Mesendoderm (in vitro differentiated cells): ENCODE data around the gene GTSF1L.

Source experiments
- DNase-seq: peaks from one replicate; pipeline ENCODE4 v3.0.0; 2013
- H2AK5ac ChIP-seq: 2 replicates; pipeline ENCODE4 v1.6.1; 2013; ENCODE audit warnings: low read length, inconsistent platforms
- H2BK120ac ChIP-seq: 2 replicates; pipeline ENCODE4 v1.6.1; 2013; ENCODE audit warnings: low read depth, mild to moderate bottlenecking, low read length, moderate library complexity, mixed read lengths
- H2BK15ac ChIP-seq: replicated peaks from 2 replicates; pipeline ENCODE4 v1.6.1; 2013; ENCODE audit warnings: low read depth, mild to moderate bottlenecking, moderate library complexity
- H2BK5ac ChIP-seq: 2 replicates; pipeline ENCODE4 v1.6.1; 2013; ENCODE audit warnings: low read length, inconsistent platforms
- H3K18ac ChIP-seq: 2 replicates; pipeline ENCODE4 v1.6.1; 2013; ENCODE audit warnings: mild to moderate bottlenecking, low read length, mixed read lengths
- H3K23ac ChIP-seq: one replicate; pipeline ENCODE4 v1.6.1; 2013; ENCODE audit warnings: low read length
- H3K27ac ChIP-seq: 2 replicates; pipeline ENCODE4 v1.5.1; 2013; ENCODE audit warnings: low read depth, mild to moderate bottlenecking, inconsistent platforms, low read length, moderate library complexity
- H3K27me3 ChIP-seq: 2 replicates; pipeline ENCODE4 v1.6.1; 2013; ENCODE audit warnings: low read length, control low read depth, mild to moderate bottlenecking, inconsistent platforms; ENCODE audit not compliant: insufficient read depth, poor library complexity
- H3K36me3 ChIP-seq: 2 replicates; pipeline ENCODE4 v1.6.1; 2013; ENCODE audit warnings: low read length, inconsistent platforms; ENCODE audit not compliant: control insufficient read depth, insufficient read depth
- H3K4ac ChIP-seq: one replicate; pipeline ENCODE4 v1.6.1; 2013; ENCODE audit warnings: low read depth, mild to moderate bottlenecking, low read length, moderate library complexity
- H3K4me1 ChIP-seq: 2 replicates; pipeline ENCODE4 v1.6.1; 2013; ENCODE audit warnings: low read depth, low read length, inconsistent platforms; ENCODE audit not compliant: control insufficient read depth
- H3K4me2 ChIP-seq: 2 replicates; pipeline ENCODE4 v1.6.1; 2013; ENCODE audit warnings: low read length
- H3K4me3 ChIP-seq: 2 replicates; pipeline ENCODE4 v1.5.1; 2013; ENCODE audit warnings: mild to moderate bottlenecking, low read length
- H3K56ac ChIP-seq: one replicate; pipeline ENCODE4 v1.6.1; 2013; ENCODE audit warnings: low read length
- H3K79me1 ChIP-seq: 2 replicates; pipeline ENCODE4 v1.6.1; 2013; ENCODE audit warnings: low read length, inconsistent platforms
- H3K79me2 ChIP-seq: 2 replicates; pipeline ENCODE4 v1.6.1; 2013; ENCODE audit warnings: mild to moderate bottlenecking, low read length; ENCODE audit not compliant: control insufficient read depth, insufficient read depth
- H3K9ac ChIP-seq: 2 replicates; pipeline ENCODE4 v1.6.1; 2013; ENCODE audit warnings: low read length, inconsistent platforms
- H4K5ac ChIP-seq: one replicate; pipeline ENCODE4 v1.6.1; 2013; ENCODE audit warnings: low read length
- H4K8ac ChIP-seq: one replicate; pipeline ENCODE4 v1.6.1; 2013; ENCODE audit warnings: low read depth, mild to moderate bottlenecking, control low read depth, low read length, moderate library complexity
- WGBS: extraction: QIAGEN DNeasy Blood & Tissue Kit; methylation state at CpG from one replicate; pipeline ENCODE4 v1.1.7; 2013; ENCODE audit warnings: low lambda C conversion rate, missing lambda C conversion rate; ENCODE audit not compliant: insufficient coverage; ENCODE audit errors: extremely low coverage; 5-methylcytosine and 5-hydroxymethylcytosine counted together

Gene GTSF1L

DNA sequence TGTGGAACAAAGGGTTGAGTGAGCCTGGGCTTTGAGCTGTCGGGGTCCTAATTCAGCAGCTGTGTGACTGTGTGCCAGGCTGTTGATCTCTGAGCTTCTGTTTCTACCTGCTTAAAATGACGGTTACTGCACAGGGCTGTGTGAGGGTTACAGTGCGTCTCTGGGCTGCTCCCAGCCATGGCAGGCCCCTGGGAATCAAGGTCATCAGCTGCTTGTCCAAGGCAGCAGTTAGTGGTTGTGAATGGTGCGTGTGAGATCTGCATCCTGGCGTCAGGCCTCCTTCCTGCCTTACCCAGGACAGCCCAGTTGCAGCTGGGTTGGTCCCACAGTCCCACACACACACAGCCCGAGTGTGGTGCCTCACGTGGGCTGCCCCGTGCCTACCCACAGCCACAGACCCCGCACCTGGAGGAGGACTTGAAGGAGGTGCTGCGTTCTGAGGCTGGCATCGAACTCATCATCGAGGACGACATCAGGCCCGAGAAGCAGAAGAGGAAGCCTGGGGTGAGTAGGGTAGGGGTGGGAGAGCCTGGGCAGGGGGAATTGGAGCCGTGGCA is 15.6 kb downstream of the GTSF1L start:
- no peak overlapping the region for H4K5ac ChIP-seq
- no peak overlapping the region for H2BK15ac ChIP-seq
- H3K4me1 ChIP-seq: no peaks in the 10 kb centered on the region
- H3K23ac ChIP-seq: no peak overlapping the region
- H2AK5ac ChIP-seq: no peak overlapping the region
- no peak overlapping the region for H2BK5ac ChIP-seq
- DNase-seq: no peak
- H3K79me1 ChIP-seq: no peaks in the 10 kb centered on the region
- no peak overlapping the region for H3K4me3 ChIP-seq
- H3K27ac ChIP-seq: no peak overlapping the region
- H2BK120ac ChIP-seq: no peak overlapping the region
- no CpG with 5 or more reads among the region's 15 CpGs for WGBS
- H3K4ac ChIP-seq: no peak overlapping the region
- no peak overlapping the region for H3K9ac ChIP-seq
- no peak overlapping the region for H3K18ac ChIP-seq
- H3K79me2 ChIP-seq: no peaks in the 10 kb centered on the region
- H3K36me3 ChIP-seq: peaks cover 35% of the 10 kb centered on the region
- H3K27me3 ChIP-seq: no peaks in the 10 kb centered on the region
- H3K56ac ChIP-seq: no peak overlapping the region
- H3K4me2 ChIP-seq: no peak overlapping the region
- H4K8ac ChIP-seq: no peak overlapping the region

DNA sequence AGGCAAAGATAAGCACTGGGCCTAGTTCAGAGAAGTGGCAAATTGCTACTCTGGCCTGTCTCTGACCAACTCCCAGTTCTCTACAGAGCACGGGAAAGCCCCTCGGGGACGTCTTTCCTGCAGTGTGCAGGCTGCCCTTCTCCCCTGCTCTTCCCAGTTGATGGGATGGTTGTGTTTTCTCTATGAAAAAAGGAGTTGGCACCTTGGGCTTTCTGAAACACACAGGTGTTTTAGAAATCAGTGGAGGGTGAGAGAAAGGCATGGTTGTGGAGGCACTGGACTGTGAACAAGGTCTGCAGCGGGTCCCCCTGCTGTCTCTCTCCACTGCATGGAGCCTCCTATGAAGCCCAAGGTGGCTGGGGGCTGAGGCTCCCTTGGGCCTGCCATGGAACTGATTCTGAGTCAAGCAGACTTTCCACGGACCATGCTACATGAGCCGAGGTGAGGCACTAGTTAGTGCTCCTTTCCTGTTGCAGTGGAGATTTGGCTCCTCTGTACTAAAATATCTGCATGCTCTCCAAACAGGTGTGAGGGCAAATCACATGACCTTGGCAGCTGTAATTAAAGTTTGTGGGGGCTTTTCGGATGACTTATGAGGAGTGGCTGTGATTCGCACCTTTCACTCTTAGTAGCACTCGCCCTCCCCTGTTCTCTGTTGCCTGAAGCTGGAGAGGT is 16.3 kb downstream of the GTSF1L start:
- Histone ChIP-seq H3K4ac (no peak overlapping the region), H3K23ac (no peak overlapping the region), H3K56ac (no peak overlapping the region), H4K8ac (no peak overlapping the region), H3K79me2 (no peaks in the 10 kb centered on the region), H2BK5ac (no peak overlapping the region), H2BK15ac (no peak overlapping the region), H3K4me1 (no peaks in the 10 kb centered on the region), H3K27me3 (no peaks in the 10 kb centered on the region), H3K9ac (no peak overlapping the region), H3K18ac (no peak overlapping the region), H2AK5ac (no peak overlapping the region), H3K4me3 (no peak overlapping the region), H3K27ac (no peak overlapping the region), H4K5ac (no peak overlapping the region), H3K4me2 (no peak overlapping the region), H3K36me3 (peaks cover 32% of the 10 kb centered on the region), H2BK120ac (no peak overlapping the region), H3K79me1 (no peaks in the 10 kb centered on the region)
- no peak for DNase-seq
- no CpG with 5 or more reads among the region's 9 CpGs for WGBS

DNA sequence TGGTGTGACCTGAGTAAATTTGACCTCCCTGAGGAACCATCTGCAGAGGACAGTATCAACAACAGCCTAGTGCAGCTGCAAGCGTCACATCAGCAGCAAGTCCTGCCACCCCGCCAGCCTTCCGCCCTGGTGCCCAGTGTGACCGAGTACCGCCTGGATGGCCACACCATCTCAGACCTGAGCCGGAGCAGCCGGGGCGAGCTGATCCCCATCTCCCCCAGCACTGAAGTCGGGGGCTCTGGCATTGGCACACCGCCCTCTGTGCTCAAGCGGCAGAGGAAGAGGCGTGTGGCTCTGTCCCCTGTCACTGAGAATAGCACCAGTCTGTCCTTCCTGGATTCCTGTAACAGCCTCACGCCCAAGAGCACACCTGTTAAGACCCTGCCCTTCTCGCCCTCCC is 24.3 kb downstream of the GTSF1L start:
- peaks cover 28% of the 10 kb centered on the region for H3K36me3 ChIP-seq
- no peak overlapping the region for H3K23ac ChIP-seq

DNA sequence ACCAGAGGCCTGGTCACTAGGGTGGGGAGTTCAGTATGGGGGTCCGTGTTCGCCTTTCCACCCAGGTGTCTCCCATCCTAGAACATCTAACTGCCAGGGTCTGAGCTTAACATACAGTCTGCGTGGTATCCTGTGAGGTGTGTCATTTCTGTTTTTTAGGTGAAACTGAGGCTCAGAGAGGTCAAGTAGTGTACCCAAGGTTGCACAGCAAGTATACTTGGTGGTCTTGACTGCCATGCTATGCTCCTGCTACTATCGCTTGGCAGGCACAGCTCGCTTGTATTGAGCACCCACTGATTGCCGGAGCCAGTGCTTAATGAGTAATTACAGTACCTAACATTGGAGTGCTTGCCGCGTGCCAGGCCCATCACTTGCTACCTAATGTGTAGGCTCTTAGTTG is 26.2 kb downstream of the GTSF1L start:
- no peak overlapping the region for H2AK5ac ChIP-seq
- no peak overlapping the region for H3K4me2 ChIP-seq
- WGBS: no CpG with 5 or more reads among the region's 8 CpGs
- H3K79me1 ChIP-seq: peaks cover 2% of the 10 kb centered on the region
- H2BK120ac ChIP-seq: no peak overlapping the region
- no peak overlapping the region for H3K9ac ChIP-seq
- H3K23ac ChIP-seq: no peak overlapping the region
- no peak for DNase-seq
- H3K4me3 ChIP-seq: no peak overlapping the region
- H3K56ac ChIP-seq: no peak overlapping the region
- no peak overlapping the region for H4K5ac ChIP-seq
- H3K79me2 ChIP-seq: no peaks in the 10 kb centered on the region
- no peak overlapping the region for H3K18ac ChIP-seq
- no peak overlapping the region for H2BK5ac ChIP-seq
- no peak overlapping the region for H3K27ac ChIP-seq
- H2BK15ac ChIP-seq: no peak overlapping the region
- H3K27me3 ChIP-seq: no peaks in the 10 kb centered on the region
- H3K36me3 ChIP-seq: peaks cover 25% of the 10 kb centered on the region
- no peak overlapping the region for H3K4ac ChIP-seq
- no peak overlapping the region for H4K8ac ChIP-seq
- no peaks in the 10 kb centered on the region for H3K4me1 ChIP-seq

More for the DNA sequence above, 24.3 kb downstream of the GTSF1L start:
- H3K4me1 ChIP-seq: no peaks in the 10 kb centered on the region
- WGBS: no CpG with 5 or more reads among the region's 14 CpGs
- H3K79me1 ChIP-seq: peaks cover 2% of the 10 kb centered on the region
- no peak overlapping the region for H4K8ac ChIP-seq
- H3K56ac ChIP-seq: no peak overlapping the region
- no peak overlapping the region for H3K4me2 ChIP-seq
- H2AK5ac ChIP-seq: no peak overlapping the region
- no peak for DNase-seq
- no peak overlapping the region for H2BK5ac ChIP-seq
- no peaks in the 10 kb centered on the region for H3K79me2 ChIP-seq
- H3K27ac ChIP-seq: no peak overlapping the region
- no peak overlapping the region for H2BK120ac ChIP-seq
- H3K27me3 ChIP-seq: no peaks in the 10 kb centered on the region
- H3K9ac ChIP-seq: no peak overlapping the region
- H3K18ac ChIP-seq: no peak overlapping the region
- no peak overlapping the region for H4K5ac ChIP-seq
- H3K4ac ChIP-seq: no peak overlapping the region
- H2BK15ac ChIP-seq: no peak overlapping the region
- H3K4me3 ChIP-seq: no peak overlapping the region

- no peak overlapping the region for H3K56ac ChIP-seq
- H3K4me2 ChIP-seq: no peak overlapping the region
- H3K23ac ChIP-seq: no peak overlapping the region
- H3K4me1 ChIP-seq: no peaks in the 10 kb centered on the region
- H3K9ac ChIP-seq: no peak overlapping the region
- H2BK120ac ChIP-seq: no peak overlapping the region
- H3K4me3 ChIP-seq: no peak overlapping the region
- no peak overlapping the region for H2BK15ac ChIP-seq
- no peak overlapping the region for H3K4ac ChIP-seq
- H2AK5ac ChIP-seq: no peak overlapping the region
- no peaks in the 10 kb centered on the region for H3K79me2 ChIP-seq
- H3K79me1 ChIP-seq: peaks cover 2% of the 10 kb centered on the region
- no peak for DNase-seq
- H3K27ac ChIP-seq: no peak overlapping the region
- peaks cover 23% of the 10 kb centered on the region for H3K36me3 ChIP-seq
- no peaks in the 10 kb centered on the region for H3K27me3 ChIP-seq
- H2BK5ac ChIP-seq: no peak overlapping the region
- H4K5ac ChIP-seq: no peak overlapping the region
- no CpG with 5 or more reads among the region's 8 CpGs for WGBS
- H4K8ac ChIP-seq: no peak overlapping the region
- no peak overlapping the region for H3K18ac ChIP-seq
Measured at GRCh38 chr20:43699941-43700565, 26.7 kb downstream of the GTSF1L start.
